ENCODE results near the gene MRPS35. TPM values are rescaled to one million over a fixed set of nuclear protein-coding genes. Genes with fewer than 3 reads are reported as not detected.

MRPS35 gene
- total RNA-seq, 1 experiment from 2014 or later: 72.5 TPM

GRCh38 chr12:27762757-27763156 lies 52.1 kb downstream of the MRPS35 start:
- in situ Hi-C loops (cut with HindIII; ENCODE audit: low sequenced_read_pairs): no loop called here
- DNase-seq (ENCODE audit: low spot score): no peak

GRCh38 chr12:27766587-27766986 lies 56.0 kb downstream of the MRPS35 start:
- no peak for DNase-seq (ENCODE audit: low spot score)
- in situ Hi-C loops (cut with HindIII; ENCODE audit: low sequenced_read_pairs): no loop called here

- in situ Hi-C loops (cut with HindIII; ENCODE audit: low sequenced_read_pairs): no loop called here
- DNase-seq (ENCODE audit: low spot score): no peak
These were observed 58.6 kb downstream of the MRPS35 start for GRCh38 chr12:27769142-27769673.

GRCh38 chr12:27771481-27772327 lies 61.1 kb downstream of the MRPS35 start:
- no peak for DNase-seq (ENCODE audit: low spot score)
- in situ Hi-C loops (cut with HindIII; ENCODE audit: low sequenced_read_pairs): no loop called here

GRCh38 chr12:27772328-27773049 lies 61.9 kb downstream of the MRPS35 start:
- DNase-seq (ENCODE audit: low spot score): no peak
- in situ Hi-C loops (cut with HindIII; ENCODE audit: low sequenced_read_pairs): no loop called here

GRCh38 chr12:27777141-27777540 lies 66.5 kb downstream of the MRPS35 start:
- in situ Hi-C loops (cut with HindIII; ENCODE audit: low sequenced_read_pairs): no loop called here
- no peak for DNase-seq (ENCODE audit: low spot score)

- in situ Hi-C loops (cut with HindIII; ENCODE audit: low sequenced_read_pairs): no loop called here
- DNase-seq (ENCODE audit: low spot score): no peak
These were observed 67.6 kb downstream of the MRPS35 start for GRCh38 chr12:27778206-27778605.

GRCh38 chr12:27779416-27779919 lies 68.8 kb downstream of the MRPS35 start:
- in situ Hi-C loops (cut with HindIII; ENCODE audit: low sequenced_read_pairs): no loop called here
- peak; percentile 70 for DNase-seq (ENCODE audit: low spot score)

GRCh38 chr12:27779920-27780611 lies 69.4 kb downstream of the MRPS35 start, which contains the start of the genes KLHL42 and MANSC4:
Gene KLHL42, plus strand, starts transcription at chr12:27780233. Its CDS starts 98 bp downstream, at chr12:27780331.
Gene MANSC4, minus strand, starts transcription at chr12:27780236. Its CDS starts 8,960 bp downstream, at chr12:27771276.
- in situ Hi-C loops (cut with HindIII; ENCODE audit: low sequenced_read_pairs): no loop called here
- DNase-seq (ENCODE audit: low spot score): peak; percentile 69

GRCh38 chr12:27780612-27781408 lies 70.2 kb downstream of the MRPS35 start:
- in situ Hi-C loops (cut with HindIII; ENCODE audit: low sequenced_read_pairs): no loop called here
- peak; percentile 34 for DNase-seq (ENCODE audit: low spot score)

- DNase-seq (ENCODE audit: low spot score): peak; percentile 12
- in situ Hi-C loops (cut with HindIII; ENCODE audit: low sequenced_read_pairs): no loop called here
These were observed 71.0 kb downstream of the MRPS35 start for GRCh38 chr12:27781680-27782079.

- DNase-seq (ENCODE audit: low spot score): no peak
These were observed 71.8 kb downstream of the MRPS35 start for GRCh38 chr12:27782481-27782880.

GRCh38 chr12:27785882-27786570 lies 75.4 kb downstream of the MRPS35 start:
- no peak for DNase-seq (ENCODE audit: low spot score)
- in situ Hi-C loops (cut with HindIII; ENCODE audit: low sequenced_read_pairs): no loop called here

More at GRCh38 chr12:27782481-27782880, 71.8 kb downstream of the MRPS35 start:
- in situ Hi-C loops (cut with HindIII; ENCODE audit: low sequenced_read_pairs): no loop called here

- in situ Hi-C loops (cut with HindIII; ENCODE audit: low sequenced_read_pairs): no loop called here
- no peak for DNase-seq (ENCODE audit: low spot score)
These were observed 76.9 kb downstream of the MRPS35 start for GRCh38 chr12:27787559-27787958.

GRCh38 chr12:27790179-27790578 lies 79.5 kb downstream of the MRPS35 start:
- DNase-seq (ENCODE audit: low spot score): no peak
- in situ Hi-C loops (cut with HindIII; ENCODE audit: low sequenced_read_pairs): no loop called here

GRCh38 chr12:27794818-27795584 lies 84.4 kb downstream of the MRPS35 start:
- in situ Hi-C loops (cut with HindIII; ENCODE audit: low sequenced_read_pairs): no loop called here
- no peak for DNase-seq (ENCODE audit: low spot score)

GRCh38 chr12:27796128-27796527 lies 85.5 kb downstream of the MRPS35 start:
- no peak for DNase-seq (ENCODE audit: low spot score)
- in situ Hi-C loops (cut with HindIII; ENCODE audit: low sequenced_read_pairs): no loop called here

Data from G401 (cell line).